Measurements from ENCODE around the gene WDR91. TPM values are rescaled to one million over a fixed set of nuclear protein-coding genes. Genes with fewer than 3 reads are reported as not detected.

The WDR91 gene
- polyA plus RNA-seq, 2 of the 4 experiments (the other 2 are of a cell fraction), result 5.1 to 5.3 TPM

DNA sequence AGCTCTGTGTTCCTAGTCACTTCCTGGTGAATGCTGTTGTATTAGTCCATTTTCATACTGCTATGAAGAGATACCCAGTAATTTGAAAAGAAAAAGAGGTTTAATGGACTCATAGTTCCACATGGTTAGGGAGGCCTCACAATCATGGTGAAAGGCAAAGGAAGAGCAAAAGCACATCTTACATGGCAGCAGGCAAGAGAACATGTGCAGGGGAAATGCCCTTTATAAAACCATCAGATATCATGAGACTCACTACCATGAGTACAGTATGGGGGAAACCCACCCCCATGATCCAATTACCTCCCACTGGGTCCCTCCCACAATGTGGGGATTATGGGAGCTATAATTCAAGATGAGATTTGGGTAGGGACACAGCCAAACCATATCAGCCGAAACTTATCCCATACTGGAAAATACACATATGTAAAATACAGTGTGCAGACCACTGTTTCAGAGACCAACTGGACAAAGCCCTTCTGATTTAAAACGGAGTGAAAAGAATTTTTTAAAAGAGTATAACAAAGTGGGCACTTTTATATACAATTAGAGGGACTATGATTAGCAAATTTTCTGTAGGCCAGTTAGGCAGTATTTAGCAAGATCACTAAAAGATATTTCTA lies 48.8 kb downstream of the WDR91 start (continued):
- TF ChIP-seq POLR2AphosphoS2 (conservative IDR thresholded peaks at IDR 0.05; ENCODE audit: low read length), result no peak
- TF ChIP-seq NR3C1 (IDR thresholded peaks at IDR 0.05), result no peak
- TF ChIP-seq ZSCAN20 (CRISPR knock-in tag; IDR thresholded peaks at IDR 0.05), result no peak
- TF ChIP-seq FOSL2 (IDR thresholded peaks at IDR 0.05), result no peak
- TF ChIP-seq FOSL2 (CRISPR knock-in tag; IDR thresholded peaks at IDR 0.05), result no peak
- TF ChIP-seq HOXB13 (CRISPR knock-in tag; IDR thresholded peaks at IDR 0.05; ENCODE audit: low read depth), result no peak

GRCh38 chr7:135161669-135162068 lies 49.7 kb downstream of the WDR91 start:
- no peak for TF ChIP-seq ZNF302 (CRISPR knock-in tag; IDR thresholded peaks at IDR 0.05)
- no peak for TF ChIP-seq ATOH8 (CRISPR knock-in tag; IDR thresholded peaks at IDR 0.05; ENCODE audit: low read depth)
- no peak for TF ChIP-seq RFX5 (IDR thresholded peaks at IDR 0.05)
- no peak for TF ChIP-seq FOSB (CRISPR knock-in tag; IDR thresholded peaks at IDR 0.05)
- TF ChIP-seq HMGXB4 (CRISPR knock-in tag; IDR thresholded peaks at IDR 0.05; ENCODE audit: borderline replicate concordance), result no peak
- no peak for TF ChIP-seq POLR2AphosphoS2 (conservative IDR thresholded peaks at IDR 0.05; ENCODE audit: low read length)
- no peak for TF ChIP-seq REST (IDR thresholded peaks at IDR 0.05)
- no peak for TF ChIP-seq ESRRA (IDR thresholded peaks at IDR 0.05; ENCODE audit: borderline replicate concordance, low read length)
- no peak for TF ChIP-seq GATA3 (IDR thresholded peaks at IDR 0.05; ENCODE audit: borderline replicate concordance)
- no peak for TF ChIP-seq MAX (IDR thresholded peaks at IDR 0.05)
- TF ChIP-seq RCOR1 (IDR thresholded peaks at IDR 0.05; ENCODE audit: low read depth, low read length), result no peak
- peaks cover 17% of the 10 kb centered on the region for H3K4me1 ChIP-seq
- DNase-seq (ENCODE audit: low read depth in 1 of 2, low spot score in 1 of 2) (no peak), FAIRE-seq (no peak), ATAC-seq (no peak; a peak in 1 of 6 replicates)
- ChIA-PET CTCF (interaction anchor here (1.5 to 1.6 kb wide), 2 partner anchors 175 to 208 kb away, joined by 3 to 4 read pairs; no protein-coding TSS in a partner anchor), POLR2A (interaction anchor here (1.4 kb wide), 1 partner anchor 9 kb away, joined by 4 read pairs; the partner anchor contains the start of gene CYREN)
- H3K4me2 ChIP-seq, result no peak overlapping the region
- H3K27ac ChIP-seq, result no peak overlapping the region
- H3K9me3 ChIP-seq, result peaks cover 30% of the 10 kb centered on the region
- no peak overlapping the region for H3K4me3 ChIP-seq
- WGBS (ENCODE audit: missing lambda C conversion rate), result 94% methylated on average over 6 of the region's 6 CpGs
